Endothelial cell of umbilical vein (primary cell): ENCODE measurements around the gene SIN3B. TPM values are rescaled to one million over a fixed set of nuclear protein-coding genes. Genes with fewer than 3 reads are reported as not detected.

Source experiments
- BruUV-seq: library from RNA; stranded (reverse); fragments of 400-500 nt; replicated peaks from 2 replicates; lab custom pipeline; 2021; lab: Mats Ljungman, UMichigan
- CTCF ChIA-PET: fragments of 300-600, 350-600 bp; sonication (Branson Sonifier 250); formaldehyde crosslinking; loops from one replicate; lab custom pipeline; 2021; ENCODE audit warnings: antibody characterized with exemption, inconsistent platforms; lab: Charles Lee
- POLR2A ChIA-PET: fragments of 300-600, 350-600 bp; sonication (Branson Sonifier 250); formaldehyde crosslinking; loops from one replicate; lab custom pipeline; 2021; ENCODE audit warnings: antibody characterized with exemption, inconsistent platforms; lab: Charles Lee
- DNase-seq: peaks from one replicate; pipeline ENCODE4 v3.0.0-alpha.2; 2011; ENCODE audit warnings: low read depth, low spot score
- FAIRE-seq: peaks from 2 replicates; lab custom pipeline; 2011; peaks lifted over from hg19 to GRCh38; lab: Jason Lieb, UNC
- H2AFZ ChIP-seq: 2 replicates; pipeline ENCODE4 v1.6.0; 2012; ENCODE audit warnings: low read depth, low read length, control low read depth, inconsistent platforms
- H3K27ac ChIP-seq: 2 replicates; pipeline ENCODE4 v1.5.1; 2011; ENCODE audit warnings: low read depth, mild to moderate bottlenecking, control low read depth, low read length, moderate library complexity; ENCODE audit not compliant: insufficient read depth
- H3K27me3 ChIP-seq, 2 experiments: 2 replicates each; pipeline versions ENCODE4 v1.6.0 to v1.6.1; 2011; ENCODE audit warnings: low read length in 2 of 2, mixed read lengths in 1 of 2; ENCODE audit not compliant: control insufficient read depth in 2 of 2, insufficient read depth in 2 of 2
- H3K36me3 ChIP-seq, 2 experiments: 2 replicates in 1 of 2; 3 replicates in 1 of 2; pipeline ENCODE4 v1.5.1; 2011; ENCODE audit warnings: low read length in 2 of 2, mild to moderate bottlenecking in 1 of 2, moderate library complexity in 1 of 2; ENCODE audit not compliant: control insufficient read depth in 2 of 2, insufficient read depth in 2 of 2; ENCODE audit errors: extremely low read depth in 1 of 2
- H3K4me1 ChIP-seq: 3 replicates; pipeline ENCODE4 v1.5.1; 2011; ENCODE audit warnings: mild to moderate bottlenecking, low read length; ENCODE audit not compliant: control insufficient read depth, insufficient read depth; ENCODE audit errors: extremely low read depth
- H3K4me2 ChIP-seq: 2 replicates; pipeline ENCODE4 v1.6.1; 2011; ENCODE audit warnings: low read length, control low read depth, mixed read lengths; ENCODE audit not compliant: insufficient read depth
- H3K4me3 ChIP-seq, 3 experiments: fragments of 200-600 bp in 1 of 3; sonication (generic), shearing (Covaris generic) in 1 of 3; replicated peaks in 1 of 3; 2 replicates each; pipeline ENCODE4 v1.5.1; 2011 to 2016; ENCODE audit warnings: control low read depth in 3 of 3, low read length in 3 of 3, mild to moderate bottlenecking in 2 of 3, inconsistent platforms in 1 of 3, low read depth in 1 of 3, moderate library complexity in 1 of 3; ENCODE audit not compliant: insufficient read depth in 1 of 3
- H3K79me2 ChIP-seq: 2 replicates; pipeline ENCODE4 v1.6.0; 2012; ENCODE audit warnings: low read length, inconsistent platforms; ENCODE audit not compliant: control insufficient read depth, insufficient read depth
- H3K9ac ChIP-seq: replicated peaks from 2 replicates; pipeline ENCODE3; 2011; ENCODE audit warnings: low read length, control low read depth; ENCODE audit not compliant: insufficient read depth; ENCODE audit errors: extremely low read depth
- H3K9me1 ChIP-seq: replicated peaks from 3 replicates; pipeline ENCODE4 v1.6.0; 2011; ENCODE audit warnings: mild to moderate bottlenecking, low read length; ENCODE audit not compliant: control insufficient read depth, insufficient read depth; ENCODE audit errors: extremely low read depth
- H3K9me3 ChIP-seq: replicated peaks from 2 replicates; pipeline ENCODE4 v1.5.1; 2012; ENCODE audit warnings: low read length, inconsistent platforms; ENCODE audit not compliant: control insufficient read depth, insufficient read depth
- H4K20me1 ChIP-seq: replicated peaks from 2 replicates; pipeline ENCODE3; 2011; ENCODE audit warnings: mild to moderate bottlenecking, low read length; ENCODE audit not compliant: control insufficient read depth, insufficient read depth; ENCODE audit errors: extremely low read depth
- CTCF ChIP-seq, 2 donors: IDR thresholded peaks; 1 replicate in 1 of 2; 2 replicates in 1 of 2; pipeline ENCODE4 v1.5.1; 2011; ENCODE audit warnings: low read length in 2 of 2, mild to moderate bottlenecking in 2 of 2, moderate library complexity in 2 of 2, control low read depth in 1 of 2, inconsistent platforms in 1 of 2, low read depth in 1 of 2; ENCODE audit not compliant: insufficient read depth in 1 of 2; ENCODE audit errors: extremely low read depth in 1 of 2
- EZH2 ChIP-seq: IDR thresholded peaks from 2 replicates; pipeline ENCODE4 v1.6.1; 2012; ENCODE audit warnings: borderline replicate concordance, low read depth, mild to moderate bottlenecking, moderate library complexity, low read length, inconsistent platforms; ENCODE audit not compliant: severe bottlenecking
- FOS ChIP-seq: IDR thresholded peaks from 2 replicates; pipeline ENCODE4 v1.6.1; 2011; ENCODE audit warnings: mild to moderate bottlenecking, low read length, moderate library complexity, borderline replicate concordance; ENCODE audit not compliant: insufficient read depth
- GATA2 ChIP-seq: IDR thresholded peaks from 2 replicates; pipeline ENCODE4 v1.7.0; 2011; ENCODE audit warnings: low read depth, mild to moderate bottlenecking, moderate library complexity, mixed read lengths, low read length; ENCODE audit not compliant: insufficient read length, insufficient read depth
- JUN ChIP-seq: IDR thresholded peaks from 2 replicates; pipeline ENCODE4 v1.6.1; 2011; ENCODE audit warnings: borderline replicate concordance, low read depth; ENCODE audit not compliant: insufficient read length, insufficient read depth
- MAX ChIP-seq: IDR thresholded peaks from 2 replicates; pipeline ENCODE4 v1.6.1; 2011; ENCODE audit not compliant: insufficient read depth, insufficient read length
- MYC ChIP-seq: IDR thresholded peaks from one replicate; pipeline ENCODE4 v1.6.1; 2011; ENCODE audit warnings: mild to moderate bottlenecking, low read depth, low read length
- POLR2A ChIP-seq: IDR thresholded peaks from 2 replicates; pipeline ENCODE4 v1.6.1; 2012; ENCODE audit warnings: low read depth, mild to moderate bottlenecking, control low read depth, low read length
- POLR2AphosphoS5 ChIP-seq: IDR thresholded peaks from 2 replicates; pipeline ENCODE4 v1.6.1; 2012; ENCODE audit warnings: low read depth, mild to moderate bottlenecking, control low read depth, low read length, moderate library complexity; ENCODE audit not compliant: insufficient read depth
- dilution Hi-C: fragments of 300-500 bp; cut with MboI; formaldehyde crosslinking; loops from one replicate; pipeline ENCODE4 v1.15.0; 2019; ENCODE audit warnings: low sequenced_read_pairs; ENCODE audit not compliant: extremely low pct_ligation_motif_present
- intact Hi-C: fragments of 100-400 bp; cut with micrococcal nuclease; formaldehyde crosslinking; loops from one replicate; pipeline ENCODE4 v1.10.0; 2022
- polyA plus RNA-seq, 4 experiments: library from polyadenylated mRNA; depleted of rRNA in 3 of 4; stranded (reverse) in 3 of 4; unstranded in 1 of 4; fragments of >200 nt; gene quantifications; 2 replicates each; pipeline versions ENCODE4 v1.2.1 to v1.2.3, GENCODE V29; 2011 to 2012; ENCODE audit warnings: missing spikeins in 1 of 4
- total RNA-seq: library from RNA; stranded (reverse); gene quantifications from 2 replicates; pipeline ENCODE4 v1.2.3, GENCODE V29; 2021

SIN3B gene
- total and polyA plus RNA-seq, 2 donors (not counting 3 experiments of a cell fraction or from before 2014, with no cell fraction given) = 46.2 to 75.0 TPM

- Histone ChIP-seq H3K9me1 (no peaks in the 10 kb centered on the region), H3K9ac (no peak overlapping the region), H4K20me1 (no peaks in the 10 kb centered on the region), H3K27ac (no peak overlapping the region), H2AFZ (no peak overlapping the region), H3K4me2 (no peak overlapping the region), H3K4me1 (peaks cover 3% of the 10 kb centered on the region), H3K27me3 (no peaks in the 10 kb centered on the region), H3K4me3 (no peak overlapping the region), H3K79me2 (no peaks in the 10 kb centered on the region), H3K36me3 (peaks cover 14 to 26% of the 10 kb centered on the region in 2 experiments), H3K9me3 (no peaks in the 10 kb centered on the region)
- BruUV-seq = no TSS peak
- DNase-seq = no peak
- TF ChIP-seq FOS (no peak), POLR2A (no peak), MYC (no peak), JUN (no peak), EZH2 (no peak), MAX (no peak), GATA2 (no peak), CTCF (IDR thresholded peaks at IDR 0.05; ENCODE audit: extremely low read depth in 1 of 2, insufficient read depth in 1 of 2, low read depth in 1 of 2, low read length in 2 of 2) (no peak), POLR2AphosphoS5 (no peak)
- ChIA-PET POLR2A (no interaction called here), CTCF (no interaction called here)
- FAIRE-seq = no peak
- dilution Hi-C loops (no loop called here), intact Hi-C loops (no loop called here)
These were observed 52.9 kb downstream of the SIN3B start for GRCh38 chr19:16882146-16882545.
